ENCODE measurements around the gene LGR5. TPM values are rescaled to one million over a fixed set of nuclear protein-coding genes. Genes with fewer than 3 reads are reported as not detected.

LGR5 gene
- total and polyA plus RNA-seq, 2 of the 13 experiments (the other 11 are each of a cell fraction or from before 2014, with no cell fraction given), result 37.0 to 121 TPM

- TF ChIP-seq SMC3 (IDR thresholded peaks at IDR 0.05; ENCODE audit: low read length), result no peak
- no peak; the same call in 1 of the 2 replicates for TF ChIP-seq SRY (CRISPR knock-in tag; IDR thresholded peaks at IDR 0.05)
- TF ChIP-seq ARID4A (CRISPR knock-in tag; IDR thresholded peaks at IDR 0.05; ENCODE audit: borderline replicate concordance), result peak; percentile 62; the same call in 1 of the 2 replicates
- peak; percentile 74 for TF ChIP-seq RCOR2 (CRISPR knock-in tag; IDR thresholded peaks at IDR 0.05)
- no peak; the same call in 1 of the 2 replicates for TF ChIP-seq NFKB2 (CRISPR knock-in tag; IDR thresholded peaks at IDR 0.05; ENCODE audit: borderline replicate concordance)
- TF ChIP-seq HOMEZ (CRISPR knock-in tag; IDR thresholded peaks at IDR 0.05; ENCODE audit: low read depth), result peak; percentile 69; the same call in 1 of the 2 replicates
- no peak for TF ChIP-seq CERS6 (CRISPR knock-in tag; IDR thresholded peaks at IDR 0.05)
- no peak for TF ChIP-seq SRSF9 (IDR thresholded peaks at IDR 0.05; ENCODE audit: borderline replicate concordance, insufficient read depth, low read depth, low read length, poor library complexity, severe bottlenecking)
- TF ChIP-seq ZNF12 (CRISPR knock-in tag; IDR thresholded peaks at IDR 0.05), result no peak
- no peak for TF ChIP-seq ZSCAN22 (CRISPR knock-in tag; IDR thresholded peaks at IDR 0.05)
- TF ChIP-seq WIZ (CRISPR knock-in tag; IDR thresholded peaks at IDR 0.05), result no peak
- TF ChIP-seq NBN (conservative IDR thresholded peaks at IDR 0.05), result no peak
- TF ChIP-seq ZNF367 (CRISPR knock-in tag; IDR thresholded peaks at IDR 0.05; ENCODE audit: borderline replicate concordance), result no peak
- peak; percentile 80; the same call in 1 of the 2 replicates for TF ChIP-seq KAT7 (CRISPR knock-in tag; IDR thresholded peaks at IDR 0.05; ENCODE audit: borderline replicate concordance)
- no peak for TF ChIP-seq MLLT10 (CRISPR knock-in tag; IDR thresholded peaks at IDR 0.05)
- TF ChIP-seq PTBP1 (IDR thresholded peaks at IDR 0.05; ENCODE audit: low read depth, low read length, poor library complexity, severe bottlenecking), result no peak
- peak; percentile 58; the same call in 1 of the 2 replicates for TF ChIP-seq ZBTB25 (CRISPR knock-in tag; IDR thresholded peaks at IDR 0.05)
- TF ChIP-seq RFXAP (CRISPR knock-in tag; IDR thresholded peaks at IDR 0.05; ENCODE audit: borderline replicate concordance), result peak; percentile 74; the same call in 1 of the 2 replicates
- peak; percentile 87 for TF ChIP-seq ZNF792 (CRISPR knock-in tag; IDR thresholded peaks at IDR 0.05)
- TF ChIP-seq ZNF768 (CRISPR knock-in tag; IDR thresholded peaks at IDR 0.05), result no peak
These were observed 1.5 kb downstream of the LGR5 start (continued) for GRCh38 chr12:71440763-71441748.
